ENCODE results near the gene LINC00237.
A peak's percentile ranks its signal among the peaks of the same experiment; 100 is the strongest.

The LINC00237 gene

DNA sequence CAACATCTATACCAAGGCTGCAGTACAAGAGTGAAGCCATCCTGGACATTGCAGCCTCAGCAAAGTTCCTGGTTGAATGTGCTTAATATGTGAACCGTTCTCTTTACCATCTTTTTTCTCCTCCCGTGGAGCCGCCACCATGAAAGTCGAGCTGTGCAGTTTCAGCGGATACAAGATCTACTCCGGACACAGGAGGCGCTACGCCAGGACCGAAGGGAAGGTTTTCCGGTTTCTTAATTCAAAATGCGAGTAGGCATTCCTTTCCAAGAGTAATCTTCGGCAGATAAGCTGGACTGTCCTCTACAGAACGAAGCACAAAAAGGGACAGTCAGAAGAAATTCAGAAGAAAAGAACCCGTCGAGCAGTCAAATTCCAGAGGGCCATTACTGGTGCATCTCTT, 8.4 kb upstream of the LINC00237 start:
- DNase-seq (ENCODE audit: low spot score) = no peak
- TF ChIP-seq CTCF (IDR thresholded peaks at IDR 0.05) = no peak
- Histone ChIP-seq H3K27ac (no peak overlapping the region), H3K4me3 (no peak overlapping the region)

DNA sequence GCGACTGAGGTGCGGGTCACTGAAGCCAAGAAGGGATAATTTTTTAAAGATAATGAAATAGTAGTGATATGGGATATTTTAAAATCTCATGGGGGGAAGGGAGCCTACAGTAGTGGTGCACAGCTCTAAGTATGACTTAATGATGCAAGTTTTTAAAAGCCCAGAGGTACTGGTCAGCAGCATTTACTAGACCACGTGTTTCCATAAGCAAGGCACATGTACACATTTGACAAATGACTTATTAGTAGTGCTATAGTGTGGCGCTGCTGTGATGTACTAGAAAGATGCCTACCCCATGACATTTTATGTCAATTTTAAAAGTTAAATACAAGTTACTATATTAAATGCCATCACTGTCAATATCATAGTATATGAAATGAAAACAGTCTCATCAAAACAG, 7.5 kb upstream of the LINC00237 start:
- TF ChIP-seq CTCF (IDR thresholded peaks at IDR 0.05) = no peak

GRCh38 chr20:21111416-21111815, 5.3 kb upstream of the LINC00237 start:
- no peak for DNase-seq (ENCODE audit: low spot score)
- Histone ChIP-seq H3K27ac (no peak overlapping the region), H3K4me3 (no peak overlapping the region)
- no peak for TF ChIP-seq CTCF (IDR thresholded peaks at IDR 0.05)

More for the DNA sequence above, 7.5 kb upstream of the LINC00237 start:
- Histone ChIP-seq H3K27ac (no peak overlapping the region), H3K4me3 (no peak overlapping the region)
- no peak for DNase-seq (ENCODE audit: low spot score)

GRCh38 chr20:21110811-21111210, 4.7 kb upstream of the LINC00237 start:
- TF ChIP-seq CTCF (IDR thresholded peaks at IDR 0.05) = no peak
- DNase-seq (ENCODE audit: low spot score) = no peak

GRCh38 chr20:21109144-21109543, 3.0 kb upstream of the LINC00237 start:
- H3K4me3 ChIP-seq = no peak overlapping the region
- TF ChIP-seq CTCF (IDR thresholded peaks at IDR 0.05) = no peak
- no peak for DNase-seq (ENCODE audit: low spot score)
- H3K27ac ChIP-seq = no peak overlapping the region

More at GRCh38 chr20:21110811-21111210, 4.7 kb upstream of the LINC00237 start:
- H3K4me3 ChIP-seq = no peak overlapping the region
- H3K27ac ChIP-seq = no peak overlapping the region

GRCh38 chr20:21105429-21106170, 558 bp downstream of the LINC00237 start:
- no peak for DNase-seq (ENCODE audit: low spot score)
- TF ChIP-seq CTCF (IDR thresholded peaks at IDR 0.05) = no peak
- Histone ChIP-seq H3K4me3 (peak overlapping the region; percentile 13), H3K27ac (no peak overlapping the region)

DNA sequence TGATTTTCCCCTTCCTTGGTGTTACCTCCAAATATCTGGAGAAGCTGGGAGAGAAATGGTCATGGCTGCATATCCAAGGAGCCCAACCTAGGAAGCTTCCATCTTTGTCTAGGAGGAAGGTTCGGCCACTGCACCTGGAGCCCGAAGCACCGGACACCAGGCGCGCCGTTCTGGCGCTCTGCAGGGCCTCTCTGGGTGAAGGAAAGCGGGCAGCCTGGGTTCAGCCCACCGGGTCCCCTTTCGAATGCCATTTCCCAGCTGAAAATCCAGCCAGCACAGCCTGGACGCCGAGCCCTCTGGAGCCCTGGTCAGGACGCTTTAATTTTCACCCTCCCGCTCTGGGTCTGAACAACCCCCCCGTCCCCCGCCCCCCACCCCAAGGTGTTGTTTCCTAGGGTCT, 1.2 kb downstream of the LINC00237 start:
- TF ChIP-seq CTCF (IDR thresholded peaks at IDR 0.05) = no peak
- Histone ChIP-seq H3K27ac (no peak overlapping the region), H3K4me3 (no peak overlapping the region)
- no peak for DNase-seq (ENCODE audit: low spot score)

Measured in coronary artery (tissue), 2 donors.